IPS-18a (cell line): ENCODE results near the gene NKX2-1.
A peak's percentile ranks its signal among the peaks of the same experiment; 100 is the strongest.
"Not testable (repeated sequence)": the region's sequence is repeated elsewhere in the genome, so short reads cannot be mapped to it uniquely, and the experiment has no call there.

Source experiments
- H3K27ac ChIP-seq: one replicate; pipeline ENCODE4 v1.5.1; 2013; ENCODE audit warnings: low read length
- H3K27me3 ChIP-seq: one replicate; pipeline ENCODE4 v1.6.1; 2013; ENCODE audit warnings: mild to moderate bottlenecking, low read length; ENCODE audit not compliant: control insufficient read depth, insufficient read depth
- H3K36me3 ChIP-seq: one replicate; pipeline ENCODE4 v1.6.1; 2013; ENCODE audit warnings: low read depth, low read length; ENCODE audit not compliant: control insufficient read depth
- H3K4me1 ChIP-seq: one replicate; pipeline ENCODE4 v1.6.1; 2013; ENCODE audit warnings: low read depth, low read length; ENCODE audit not compliant: control insufficient read depth
- H3K4me3 ChIP-seq: one replicate; pipeline ENCODE4 v1.5.1; 2013; ENCODE audit warnings: low read length
- H3K9ac ChIP-seq: one replicate; pipeline ENCODE4 v1.6.1; 2013; ENCODE audit warnings: mild to moderate bottlenecking, low read length, moderate library complexity
- H3K9me3 ChIP-seq: one replicate; pipeline ENCODE4 v1.6.1; 2013; ENCODE audit warnings: low read depth, low read length; ENCODE audit not compliant: control insufficient read depth

Gene NKX2-1

GRCh38 chr14:36519431-36520321, at the start of gene NKX2-1:
TSS of gene NKX2-1 (minus strand) at chr14:36520232. CDS start at chr14:36520129, 103 bp downstream.
- Histone ChIP-seq H3K9me3 (no peaks in the 10 kb centered on the region), H3K27me3 (peaks cover 100% of the 10 kb centered on the region), H3K27ac (no peak within 1 kb of the TSS), H3K4me1 (peaks cover 8% of the 10 kb centered on the region), H3K9ac (no peak within 1 kb of the TSS), H3K36me3 (no peaks in the 10 kb centered on the region), H3K4me3 (peak within 1 kb of the TSS; percentile 42)

DNA sequence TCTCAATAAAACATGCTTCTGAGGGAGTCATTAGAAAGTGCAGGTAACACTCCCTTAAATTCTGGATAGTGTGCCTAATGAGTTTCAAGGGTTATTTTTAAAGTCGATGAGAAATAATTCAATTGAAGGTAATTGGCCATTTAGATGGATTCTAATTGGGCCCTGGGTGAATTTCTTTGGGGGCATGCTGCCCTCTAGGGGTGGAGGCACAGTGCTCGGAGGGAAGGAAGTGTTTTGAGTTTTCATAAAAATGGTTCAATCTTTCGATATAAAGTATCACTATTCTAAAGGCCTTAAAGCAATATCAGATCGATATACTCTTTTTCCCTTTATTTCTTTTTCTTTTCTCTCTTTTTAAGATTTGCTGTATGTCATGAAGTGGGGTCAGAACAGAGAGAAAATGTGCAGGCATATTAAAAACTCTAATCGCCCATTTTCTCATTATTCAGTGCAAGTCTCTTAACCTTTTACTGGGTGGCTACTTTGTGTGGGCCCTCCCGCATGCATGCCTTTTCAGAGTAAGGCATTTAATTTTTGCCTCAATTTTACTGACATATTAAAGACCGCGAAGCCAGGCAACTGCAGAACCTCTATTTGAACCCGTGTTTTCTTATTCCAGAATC, 36.9 kb upstream of the NKX2-1 start:
- no peaks in the 10 kb centered on the region for H3K9me3 ChIP-seq
- H3K9ac ChIP-seq = no peak overlapping the region
- no peak overlapping the region for H3K4me3 ChIP-seq
- H3K27ac ChIP-seq = no peak overlapping the region
- no peaks in the 10 kb centered on the region for H3K27me3 ChIP-seq
- no peaks in the 10 kb centered on the region for H3K36me3 ChIP-seq
- H3K4me1 ChIP-seq = peaks cover 7% of the 10 kb centered on the region

GRCh38 chr14:36555998-36556743, 36.1 kb upstream of the NKX2-1 start:
- Histone ChIP-seq H3K27ac (no peak overlapping the region), H3K9me3 (no peaks in the 10 kb centered on the region), H3K4me3 (no peak overlapping the region), H3K27me3 (no peaks in the 10 kb centered on the region), H3K4me1 (peaks cover 7% of the 10 kb centered on the region), H3K36me3 (no peaks in the 10 kb centered on the region), H3K9ac (no peak overlapping the region)

- Histone ChIP-seq H3K36me3 (no peaks in the 10 kb centered on the region), H3K4me1 (peaks cover 7% of the 10 kb centered on the region), H3K9ac (no peak overlapping the region), H3K9me3 (no peaks in the 10 kb centered on the region), H3K27ac (no peak overlapping the region), H3K4me3 (no peak overlapping the region), H3K27me3 (no peaks in the 10 kb centered on the region)
Measured at GRCh38 chr14:36553656-36554260, 33.7 kb upstream of the NKX2-1 start.

GRCh38 chr14:36550899-36551298, 30.9 kb upstream of the NKX2-1 start:
- Histone ChIP-seq H3K27me3 (no peaks in the 10 kb centered on the region), H3K9ac (no peak overlapping the region), H3K4me3 (no peak overlapping the region), H3K9me3 (no peaks in the 10 kb centered on the region), H3K36me3 (no peaks in the 10 kb centered on the region), H3K4me1 (peaks cover 1% of the 10 kb centered on the region), H3K27ac (no peak overlapping the region)

DNA sequence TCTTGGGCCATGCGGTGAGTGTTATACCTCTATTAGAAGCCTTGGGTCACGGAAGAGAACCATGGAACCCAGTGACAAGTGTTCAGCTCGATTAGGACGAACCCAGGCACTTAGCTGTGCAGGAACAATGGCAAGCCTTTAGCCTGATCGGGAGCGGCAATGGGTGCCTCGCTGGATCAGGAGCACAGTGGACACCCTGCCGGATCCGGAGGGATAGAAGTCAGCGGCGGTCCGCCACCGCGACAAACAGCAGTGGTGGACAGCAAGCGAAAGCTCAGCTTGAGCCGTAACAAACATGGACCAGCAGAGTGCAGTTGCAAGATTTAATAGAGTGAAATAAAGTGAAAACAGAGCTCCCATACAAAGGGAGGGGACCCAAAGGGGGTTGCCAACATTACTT, 24.2 kb upstream of the NKX2-1 start:
- not testable (repeated sequence) for H3K4me3 ChIP-seq, H3K36me3 ChIP-seq, H3K9ac ChIP-seq, H3K27me3 ChIP-seq, H3K27ac ChIP-seq, H3K4me1 ChIP-seq, H3K9me3 ChIP-seq

GRCh38 chr14:36538051-36538450, 18.0 kb upstream of the NKX2-1 start:
- no peaks in the 10 kb centered on the region for H3K36me3 ChIP-seq
- no peaks in the 10 kb centered on the region for H3K27me3 ChIP-seq
- H3K4me3 ChIP-seq = no peak overlapping the region
- H3K9me3 ChIP-seq = no peaks in the 10 kb centered on the region
- H3K4me1 ChIP-seq = no peaks in the 10 kb centered on the region
- no peak overlapping the region for H3K27ac ChIP-seq
- no peak overlapping the region for H3K9ac ChIP-seq

- Histone ChIP-seq H3K4me1 (peaks cover 3% of the 10 kb centered on the region), H3K4me3 (no peak overlapping the region), H3K27ac (no peak overlapping the region), H3K36me3 (no peaks in the 10 kb centered on the region), H3K9ac (no peak overlapping the region), H3K9me3 (no peaks in the 10 kb centered on the region), H3K27me3 (peaks cover 83% of the 10 kb centered on the region)
Measured at GRCh38 chr14:36529062-36529461, 9.0 kb upstream of the NKX2-1 start.

DNA sequence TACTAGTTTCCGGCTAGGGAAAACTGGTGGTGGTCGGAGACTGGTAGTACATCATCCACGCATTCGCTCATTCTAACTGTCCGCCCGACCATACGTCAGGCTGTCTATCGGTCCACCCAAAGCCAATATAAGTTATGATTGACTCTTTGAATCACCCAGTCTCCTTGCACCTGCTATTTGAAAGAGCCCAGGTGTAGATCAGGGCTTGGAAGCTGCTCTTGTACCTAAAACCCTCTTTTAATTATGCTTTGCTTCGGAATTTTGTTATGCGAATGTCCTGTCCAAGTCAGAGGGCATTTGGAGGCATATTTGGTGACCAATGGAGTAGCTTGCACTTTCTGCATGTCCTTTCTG, 5.7 kb upstream of the NKX2-1 start:
- peaks cover 100% of the 10 kb centered on the region for H3K27me3 ChIP-seq
- H3K9me3 ChIP-seq = no peaks in the 10 kb centered on the region
- H3K4me1 ChIP-seq = peaks cover 8% of the 10 kb centered on the region
- H3K36me3 ChIP-seq = no peaks in the 10 kb centered on the region
- H3K27ac ChIP-seq = no peak overlapping the region
- no peak overlapping the region for H3K9ac ChIP-seq
- H3K4me3 ChIP-seq = no peak overlapping the region

DNA sequence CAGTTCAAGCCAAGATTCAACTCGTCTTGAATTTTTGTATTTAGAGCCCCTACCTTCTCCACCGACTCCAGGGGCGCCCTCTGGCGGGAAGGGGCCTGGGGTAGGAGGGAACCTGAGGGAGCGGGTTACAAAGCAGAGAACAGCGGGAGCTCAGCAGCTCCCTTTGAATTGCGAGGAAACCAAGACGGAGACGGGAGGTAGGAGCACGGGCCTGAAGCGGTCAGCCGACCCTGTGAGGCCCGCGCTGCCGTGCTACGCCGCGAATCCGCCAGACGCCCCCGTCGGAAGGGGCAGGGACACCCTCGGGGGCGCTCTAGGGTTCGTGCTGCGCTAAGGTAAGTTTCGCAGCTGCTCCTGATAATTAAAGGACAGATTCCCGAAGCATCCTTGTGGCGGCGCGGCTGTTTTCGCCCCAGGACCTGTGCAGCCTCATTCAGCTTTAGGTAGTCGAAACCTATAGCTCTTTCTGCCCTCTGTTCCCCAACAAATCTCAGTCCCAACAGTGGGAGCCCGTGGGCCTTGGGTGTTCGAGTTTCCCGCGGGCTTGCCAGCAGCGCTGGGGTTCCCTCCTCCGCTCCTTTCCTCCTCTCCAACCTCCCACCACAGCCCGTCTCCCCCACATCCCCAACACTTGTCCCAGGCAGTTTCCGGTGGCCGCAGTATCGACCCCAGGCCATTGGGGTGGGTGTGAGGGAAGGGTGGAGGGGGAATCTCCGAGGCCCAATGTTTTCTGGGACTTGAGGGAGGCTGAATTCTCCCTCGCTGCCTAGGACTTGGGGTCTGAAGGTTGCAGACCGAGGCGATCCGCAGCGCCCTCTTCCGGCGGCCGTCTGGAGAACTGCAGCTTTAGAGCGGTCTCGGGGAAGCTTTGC, 5.1 kb upstream of the NKX2-1 start:
- Histone ChIP-seq H3K27ac (no peak overlapping the region), H3K9me3 (no peaks in the 10 kb centered on the region), H3K36me3 (no peaks in the 10 kb centered on the region), H3K27me3 (peaks cover 100% of the 10 kb centered on the region), H3K9ac (no peak overlapping the region), H3K4me3 (peak overlapping the region; percentile 38), H3K4me1 (peaks cover 8% of the 10 kb centered on the region)
